GM13977 (cell line): ENCODE data around the gene ITIH2.
"Not testable (repeated sequence)": the region's sequence is repeated elsewhere in the genome, so short reads cannot be mapped to it uniquely, and the experiment has no call there.

Experiments
- DNase-seq: peaks from one replicate; pipeline ENCODE4 v3.0.0; 2012; ENCODE audit warnings: low spot score
- in situ Hi-C: fragments of 300-500 bp; cut with MboI; formaldehyde crosslinking; loops from one replicate; pipeline ENCODE4 v1.12.0; 2022; ENCODE audit warnings: low sequenced_read_pairs, low pct_unique_long_range_greater_than_20kb, mixed read lengths, inconsistent platforms; ENCODE audit not compliant: unreplicated experiment
- TF ChIP-seq, protein P1 (sequence below): IDR thresholded peaks from 2 replicates; pipeline ENCODE4 v1.5.1; 2012; ENCODE audit warnings: mild to moderate bottlenecking, control low read depth; ENCODE audit not compliant: insufficient read depth; ENCODE audit errors: extremely low read depth, missing control alignments

ITIH2 gene

DNA sequence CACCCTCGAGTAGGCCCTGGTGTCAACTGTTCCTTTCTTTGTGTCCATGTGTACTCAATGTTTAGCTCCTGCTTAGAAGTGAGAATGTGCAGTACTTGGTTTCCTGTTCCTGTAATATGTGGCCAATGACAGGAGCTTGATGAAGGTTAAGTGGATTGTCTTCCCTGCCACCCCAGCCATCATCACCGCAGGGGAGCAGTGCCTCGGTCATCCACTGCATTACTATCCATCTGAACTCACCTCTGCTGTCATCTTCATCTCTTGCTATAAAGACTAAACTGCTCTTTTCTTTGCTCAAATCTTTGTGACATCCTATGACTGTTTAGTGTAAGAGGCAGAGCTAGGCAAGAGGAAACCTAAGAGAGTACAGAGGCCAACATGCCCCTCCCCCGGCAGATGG lies 15.6 kb downstream of the ITIH2 start:
- no peak for DNase-seq
- in situ Hi-C loops: no loop called here
- TF ChIP-seq, protein P1, sequence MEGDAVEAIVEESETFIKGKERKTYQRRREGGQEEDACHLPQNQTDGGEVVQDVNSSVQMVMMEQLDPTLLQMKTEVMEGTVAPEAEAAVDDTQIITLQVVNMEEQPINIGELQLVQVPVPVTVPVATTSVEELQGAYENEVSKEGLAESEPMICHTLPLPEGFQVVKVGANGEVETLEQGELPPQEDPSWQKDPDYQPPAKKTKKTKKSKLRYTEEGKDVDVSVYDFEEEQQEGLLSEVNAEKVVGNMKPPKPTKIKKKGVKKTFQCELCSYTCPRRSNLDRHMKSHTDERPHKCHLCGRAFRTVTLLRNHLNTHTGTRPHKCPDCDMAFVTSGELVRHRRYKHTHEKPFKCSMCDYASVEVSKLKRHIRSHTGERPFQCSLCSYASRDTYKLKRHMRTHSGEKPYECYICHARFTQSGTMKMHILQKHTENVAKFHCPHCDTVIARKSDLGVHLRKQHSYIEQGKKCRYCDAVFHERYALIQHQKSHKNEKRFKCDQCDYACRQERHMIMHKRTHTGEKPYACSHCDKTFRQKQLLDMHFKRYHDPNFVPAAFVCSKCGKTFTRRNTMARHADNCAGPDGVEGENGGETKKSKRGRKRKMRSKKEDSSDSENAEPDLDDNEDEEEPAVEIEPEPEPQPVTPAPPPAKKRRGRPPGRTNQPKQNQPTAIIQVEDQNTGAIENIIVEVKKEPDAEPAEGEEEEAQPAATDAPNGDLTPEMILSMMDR: no peak

DNA sequence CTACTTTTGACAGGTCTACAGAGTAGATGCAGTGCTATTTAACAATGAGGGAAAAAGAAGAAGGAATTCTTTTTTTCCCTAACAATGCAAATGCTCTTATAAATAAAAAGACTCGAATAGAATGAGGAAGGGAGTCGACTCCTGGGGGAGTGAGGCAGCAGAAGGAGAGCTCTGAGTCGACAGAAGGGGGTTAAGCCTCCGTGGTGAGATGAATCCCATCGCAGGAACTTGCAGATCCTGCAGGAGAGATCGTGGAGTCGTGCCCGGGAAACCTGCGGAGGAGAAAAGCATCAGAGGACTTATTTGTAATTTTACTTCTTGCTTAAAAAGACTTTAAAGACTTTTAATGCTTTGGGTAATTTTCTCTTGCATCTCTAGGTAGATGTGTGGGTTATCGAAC lies 17.4 kb downstream of the ITIH2 start:
- TF ChIP-seq, protein P1: no peak
- DNase-seq: no peak
- in situ Hi-C loops: no loop called here

DNA sequence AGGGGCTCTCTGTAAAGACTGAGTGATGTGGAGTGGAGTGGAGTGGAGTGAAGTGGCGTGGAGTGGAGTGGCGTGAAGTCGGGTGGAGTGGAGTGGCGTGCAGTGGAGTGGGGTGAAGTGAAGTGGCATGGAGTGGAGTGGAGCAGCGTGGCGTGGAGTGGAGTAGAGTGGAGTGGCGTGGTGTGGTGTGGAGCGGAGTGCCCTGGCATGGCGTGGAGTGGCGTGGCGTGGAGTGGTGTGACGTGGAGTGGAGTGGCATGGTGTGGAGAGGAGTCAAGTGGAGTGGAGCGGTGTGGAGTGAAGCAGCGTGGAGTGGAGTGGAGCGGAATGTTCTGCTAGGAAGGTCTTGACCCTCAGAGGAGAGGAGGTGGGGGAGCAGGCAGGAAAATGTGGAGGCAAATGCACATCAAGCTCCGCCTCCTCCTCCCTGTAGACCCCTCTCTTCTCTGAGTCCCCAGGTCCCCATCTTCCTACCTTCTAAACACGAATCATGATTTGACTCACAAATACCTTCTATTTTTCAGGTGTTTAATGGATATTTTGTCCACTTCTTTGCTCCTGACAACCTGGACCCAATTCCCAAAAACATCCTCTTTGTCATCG lies 19.9 kb downstream of the ITIH2 start:
- DNase-seq: no peak
- TF ChIP-seq, protein P1: no peak
- in situ Hi-C loops: no loop called here

DNA sequence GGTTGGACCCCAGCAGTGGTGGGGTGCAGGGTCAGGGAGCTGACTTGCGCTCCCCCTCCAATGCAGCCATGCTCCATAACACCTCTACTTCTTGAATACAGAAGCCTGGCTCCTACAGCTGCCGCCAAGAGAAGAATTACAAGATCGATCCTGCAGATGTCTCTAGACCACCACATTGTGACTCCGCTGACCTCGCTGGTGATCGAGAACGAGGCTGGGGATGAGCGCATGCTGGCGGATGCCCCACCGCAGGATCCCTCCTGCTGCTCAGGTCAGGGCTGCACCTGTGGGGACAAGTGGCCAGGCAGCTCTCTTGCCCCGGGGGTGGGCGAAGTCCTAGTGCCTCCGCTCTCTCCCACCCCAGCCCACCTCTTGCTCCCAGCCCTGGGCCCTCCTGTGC lies 31.7 kb downstream of the ITIH2 start:
- TF ChIP-seq, protein P1: no peak
- no peak for DNase-seq
- in situ Hi-C loops: no loop called here

DNA sequence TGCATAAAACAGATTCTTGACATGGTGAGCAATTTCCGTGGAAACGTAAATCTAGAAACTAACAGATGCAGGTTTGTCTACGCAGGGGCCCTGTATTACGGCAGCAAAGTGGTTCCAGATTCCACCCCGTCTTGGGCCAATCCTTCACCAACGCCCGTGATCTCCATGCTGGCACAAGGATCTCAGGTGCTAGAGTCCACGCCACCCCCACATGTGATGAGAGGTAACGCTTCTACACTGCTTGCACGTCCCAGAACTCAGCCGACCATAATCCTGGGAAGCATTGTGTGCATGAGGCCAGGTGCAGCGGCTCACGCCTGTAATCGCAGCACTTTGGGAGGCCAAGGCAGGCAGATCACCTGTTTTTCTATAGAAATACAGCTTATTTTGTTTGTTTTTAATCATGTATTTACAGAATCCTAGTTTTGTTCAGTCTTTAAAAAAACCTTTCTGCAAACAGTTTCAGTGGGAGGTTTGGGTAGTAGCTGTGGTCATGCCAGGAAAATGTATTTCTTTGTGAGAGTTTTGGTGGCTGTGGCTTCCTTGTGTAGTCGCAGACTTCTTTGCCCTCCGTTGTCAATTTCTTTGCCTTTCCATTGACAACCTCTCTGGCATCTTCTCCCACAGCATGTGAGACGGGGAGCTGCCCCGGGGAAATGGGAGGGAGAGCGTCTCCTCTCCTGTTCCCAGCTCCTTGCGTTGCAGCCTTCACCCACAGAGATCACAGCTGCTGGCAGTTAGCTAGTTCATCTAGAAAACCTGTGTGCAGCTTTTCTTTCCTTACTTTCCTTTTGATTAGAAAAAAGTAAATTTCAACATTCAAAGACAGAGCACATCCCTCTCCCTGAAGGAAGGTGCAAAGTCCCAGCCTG lies 35.7 kb downstream of the ITIH2 start:
- TF ChIP-seq, protein P1: no peak
- in situ Hi-C loops: no loop called here
- no peak for DNase-seq

DNA sequence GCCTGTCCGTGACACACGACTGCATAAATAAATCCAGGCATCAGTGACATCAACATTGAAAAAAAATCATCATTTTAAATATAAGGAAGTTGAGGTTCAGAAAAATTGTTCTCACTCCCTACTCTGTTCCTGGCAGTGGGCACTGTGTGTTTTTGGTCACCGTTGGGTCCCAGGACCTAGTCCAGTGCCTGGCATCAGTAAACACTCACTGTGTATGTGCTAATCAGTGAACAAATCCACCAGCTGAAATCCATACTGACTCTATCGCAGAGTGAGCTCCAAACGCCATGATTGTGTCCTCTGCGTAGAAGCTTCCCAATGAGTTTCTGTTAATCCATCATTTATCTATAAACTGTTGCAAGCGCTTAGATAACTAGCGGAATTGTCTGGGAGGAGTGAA lies 41.2 kb downstream of the ITIH2 start:
- TF ChIP-seq, protein P1: no peak
- DNase-seq: no peak
- in situ Hi-C loops: no loop called here

DNA sequence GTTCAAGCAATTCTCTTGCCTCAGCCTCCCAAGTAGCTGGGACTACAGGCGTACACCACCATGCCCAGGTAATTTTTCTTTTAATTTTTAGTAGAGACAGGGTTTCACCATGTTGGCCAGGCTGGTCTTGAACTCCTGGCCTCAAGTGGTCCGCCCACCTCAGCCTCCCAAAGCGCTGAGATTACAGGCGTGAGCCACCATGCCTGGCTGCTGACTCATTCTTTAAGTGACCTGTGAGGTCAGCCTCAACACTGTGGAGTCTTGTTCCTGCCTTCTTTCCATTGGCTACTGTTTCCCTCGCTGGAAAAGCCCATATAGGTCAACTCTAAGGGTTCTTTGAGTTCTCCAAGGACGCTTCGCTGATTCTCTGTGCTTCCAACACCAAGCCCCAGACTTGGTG lies 45.5 kb downstream of the ITIH2 start:
- DNase-seq, in situ Hi-C loops: not testable (repeated sequence)
